ENCODE measurements around the gene SLC19A1. TPM values are rescaled to one million over a fixed set of nuclear protein-coding genes. Genes with fewer than 3 reads are reported as not detected.

The SLC19A1 gene
- total RNA-seq, 1 donor from 2014 or later, result 11.0 TPM

DNA sequence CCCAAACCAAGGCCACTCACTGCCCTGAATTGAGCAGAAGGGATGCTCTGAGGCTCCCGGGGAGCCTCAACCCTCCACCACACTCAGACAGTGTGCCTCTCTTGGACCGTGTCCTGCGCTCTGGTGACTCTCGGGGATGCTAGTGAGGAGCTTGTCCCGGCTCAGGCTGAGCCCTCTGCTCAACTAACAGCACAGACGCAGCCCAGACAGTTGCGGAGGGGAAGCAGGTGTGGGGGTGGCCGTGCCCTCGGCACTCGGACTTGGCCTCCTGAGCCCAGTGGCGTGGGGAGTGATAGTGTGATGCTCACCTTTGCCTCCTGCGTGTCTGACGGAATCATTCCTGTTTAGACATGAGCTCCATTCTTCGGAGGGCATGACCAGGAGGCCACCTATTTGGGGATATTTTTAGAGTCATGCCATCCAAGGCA, 15.4 kb upstream of the SLC19A1 start:
- Mint-ChIP-seq H3K27me3 (ENCODE audit: unreplicated experiment) (peaks cover 25% of the 10 kb centered on the region), H3K9me3 (ENCODE audit: unreplicated experiment) (no peaks in the 10 kb centered on the region), H3K4me3 (ENCODE audit: unreplicated experiment) (no peak overlapping the region), H3K27ac (ENCODE audit: unreplicated experiment) (no peak overlapping the region), H3K36me3 (ENCODE audit: unreplicated experiment) (no peaks in the 10 kb centered on the region), H3K4me1 (ENCODE audit: unreplicated experiment) (peaks cover 13% of the 10 kb centered on the region)
- no peak for DNase-seq (ENCODE audit: extremely low spot score, unreplicated experiment)
- TF ChIP-seq CTCF (IDR thresholded peaks at IDR 0.05), result no peak

DNA sequence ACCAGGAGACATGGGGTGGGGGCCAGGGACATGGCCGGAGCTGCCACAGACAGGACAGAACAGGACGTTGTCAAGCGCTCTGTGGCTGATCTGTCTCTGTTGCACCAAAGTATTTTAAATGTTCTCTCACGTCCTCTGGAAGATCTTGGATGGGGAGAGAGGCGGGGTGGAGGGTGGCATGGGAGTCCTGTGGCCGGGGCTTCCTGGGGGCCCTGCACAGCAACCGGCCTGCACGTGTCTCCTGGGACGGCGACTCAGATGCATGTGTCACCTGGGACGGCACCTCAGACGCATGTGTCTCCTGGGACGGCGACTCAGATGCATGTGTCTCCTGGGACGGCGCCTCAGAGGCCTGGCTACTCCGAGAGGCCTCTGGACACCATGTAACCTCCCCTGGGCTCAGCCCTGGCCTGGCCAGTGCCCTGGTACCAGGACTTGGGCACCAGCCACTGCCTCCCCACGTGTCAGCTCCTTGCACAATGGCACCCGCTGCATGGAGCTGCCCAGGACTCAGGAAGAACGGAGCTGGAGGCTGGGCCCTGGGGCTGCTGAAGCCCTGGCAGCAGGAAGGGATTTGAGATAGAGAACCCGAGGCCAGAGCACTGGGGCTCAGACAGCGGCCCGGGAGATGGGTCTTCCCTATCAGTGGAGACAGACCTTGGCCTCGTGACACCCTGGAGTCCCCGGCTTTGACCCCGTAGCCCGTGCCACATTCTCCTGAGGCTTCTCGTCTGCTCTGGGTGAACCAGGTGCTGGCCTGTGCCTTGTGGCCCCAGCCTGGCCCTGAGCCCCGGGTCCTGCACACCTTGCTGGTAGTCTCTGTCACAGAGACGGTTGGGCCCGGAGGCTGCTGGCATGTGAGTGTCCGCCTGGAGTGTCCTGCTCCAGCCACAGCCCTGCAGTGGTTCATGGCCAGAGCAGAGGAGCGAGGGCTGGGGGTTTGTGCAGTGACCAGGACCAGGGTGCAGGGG, 14.7 kb upstream of the SLC19A1 start:
- Mint-ChIP-seq H3K27me3 (ENCODE audit: unreplicated experiment) (peaks cover 19% of the 10 kb centered on the region), H3K4me1 (ENCODE audit: unreplicated experiment) (peaks cover 6% of the 10 kb centered on the region), H3K4me3 (ENCODE audit: unreplicated experiment) (no peak overlapping the region), H3K9me3 (ENCODE audit: unreplicated experiment) (no peaks in the 10 kb centered on the region), H3K36me3 (ENCODE audit: unreplicated experiment) (no peaks in the 10 kb centered on the region), H3K27ac (ENCODE audit: unreplicated experiment) (no peak overlapping the region)
- DNase-seq (ENCODE audit: extremely low spot score, unreplicated experiment), result no peak
- TF ChIP-seq CTCF (IDR thresholded peaks at IDR 0.05), result no peak

DNA sequence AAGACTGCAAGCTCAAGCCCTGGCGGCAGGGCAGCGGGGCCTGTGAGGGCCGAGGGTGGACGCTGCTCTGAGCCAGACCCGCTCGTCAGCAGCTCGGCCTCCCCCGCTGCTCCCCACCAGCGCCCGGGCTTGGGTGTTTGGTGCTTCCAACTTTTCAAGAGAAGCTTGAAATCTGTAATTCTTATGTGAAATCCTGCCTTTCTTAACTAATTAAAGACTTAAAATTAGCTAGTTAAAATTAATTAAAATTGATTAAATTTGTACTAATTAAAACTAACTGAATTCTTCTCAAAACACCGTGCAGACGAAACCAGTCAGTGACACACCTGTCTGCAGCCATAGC, 14.0 kb upstream of the SLC19A1 start:
- Mint-ChIP-seq H3K36me3 (ENCODE audit: unreplicated experiment) (no peaks in the 10 kb centered on the region), H3K4me3 (ENCODE audit: unreplicated experiment) (no peak overlapping the region), H3K27ac (ENCODE audit: unreplicated experiment) (no peak overlapping the region), H3K4me1 (ENCODE audit: unreplicated experiment) (peaks cover 10% of the 10 kb centered on the region), H3K27me3 (ENCODE audit: unreplicated experiment) (peaks cover 19% of the 10 kb centered on the region), H3K9me3 (ENCODE audit: unreplicated experiment) (no peaks in the 10 kb centered on the region)
- DNase-seq (ENCODE audit: extremely low spot score, unreplicated experiment), result no peak
- TF ChIP-seq CTCF (IDR thresholded peaks at IDR 0.05), result no peak

GRCh38 chr21:45555557-45556301, 13.5 kb upstream of the SLC19A1 start:
- peaks cover 13% of the 10 kb centered on the region for H3K27me3 Mint-ChIP-seq (ENCODE audit: unreplicated experiment)
- H3K36me3 Mint-ChIP-seq (ENCODE audit: unreplicated experiment), result no peaks in the 10 kb centered on the region
- peaks cover 10% of the 10 kb centered on the region for H3K4me1 Mint-ChIP-seq (ENCODE audit: unreplicated experiment)
- DNase-seq (ENCODE audit: extremely low spot score, unreplicated experiment), result no peak
- peak overlapping the region; percentile 67 for H3K4me3 Mint-ChIP-seq (ENCODE audit: unreplicated experiment)
- peak; percentile 75 for TF ChIP-seq CTCF (IDR thresholded peaks at IDR 0.05)
- no peak overlapping the region for H3K27ac Mint-ChIP-seq (ENCODE audit: unreplicated experiment)
- H3K9me3 Mint-ChIP-seq (ENCODE audit: unreplicated experiment), result no peaks in the 10 kb centered on the region

GRCh38 chr21:45555251-45555556, 13.0 kb upstream of the SLC19A1 start:
- no peak for DNase-seq (ENCODE audit: extremely low spot score, unreplicated experiment)
- Mint-ChIP-seq H3K4me1 (ENCODE audit: unreplicated experiment) (peaks cover 10% of the 10 kb centered on the region), H3K27ac (ENCODE audit: unreplicated experiment) (no peak overlapping the region), H3K9me3 (ENCODE audit: unreplicated experiment) (no peaks in the 10 kb centered on the region), H3K4me3 (ENCODE audit: unreplicated experiment) (no peak overlapping the region), H3K27me3 (ENCODE audit: unreplicated experiment) (peaks cover 10% of the 10 kb centered on the region), H3K36me3 (ENCODE audit: unreplicated experiment) (no peaks in the 10 kb centered on the region)
- TF ChIP-seq CTCF (IDR thresholded peaks at IDR 0.05), result no peak
